MM.1S (cell line): ENCODE measurements around the gene JAGN1.

Experiments used
- EZH2 ChIP-seq: fragments of 300-600 bp; sonication (generic); optimal IDR thresholded peaks from 2 replicates; pipeline ENCODE3; 2017; ENCODE audit warnings: low read depth, mild to moderate bottlenecking, antibody characterized with exemption, low read length, mixed read lengths
- EZH2phosphoT487 ChIP-seq: fragments of 300-600 bp; sonication (generic); IDR thresholded peaks from 2 replicates; pipeline ENCODE4 v1.6.1; 2018; ENCODE audit warnings: antibody characterized with exemption, low read length
- TF ChIP-seq, protein P1 (sequence below): fragments of 300-600 bp; sonication (generic); IDR thresholded peaks from 2 replicates; pipeline ENCODE4 v1.5.1; 2016; ENCODE audit warnings: antibody characterized with exemption, low read length, mixed read lengths

DNA sequence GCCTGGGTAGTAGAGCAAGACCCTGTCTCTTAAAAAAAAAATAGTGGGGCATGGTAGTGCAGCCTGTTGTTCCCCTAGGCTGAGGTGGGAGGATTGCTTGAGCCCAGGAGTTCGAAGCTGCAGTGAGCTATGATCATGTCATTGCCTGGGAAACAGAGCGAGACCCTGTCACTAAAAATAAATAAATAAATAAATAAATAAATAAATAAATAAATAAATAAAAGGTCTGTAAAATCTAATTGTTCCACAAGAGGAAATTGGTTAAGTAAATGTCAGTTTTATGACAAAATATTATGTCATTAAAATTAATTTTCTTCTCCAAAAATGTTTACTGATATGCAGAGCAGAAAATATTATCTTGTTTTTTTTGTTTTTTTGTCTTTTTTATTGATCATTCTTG is 48.6 kb downstream of the JAGN1 start:
- TF ChIP-seq, protein P1, sequence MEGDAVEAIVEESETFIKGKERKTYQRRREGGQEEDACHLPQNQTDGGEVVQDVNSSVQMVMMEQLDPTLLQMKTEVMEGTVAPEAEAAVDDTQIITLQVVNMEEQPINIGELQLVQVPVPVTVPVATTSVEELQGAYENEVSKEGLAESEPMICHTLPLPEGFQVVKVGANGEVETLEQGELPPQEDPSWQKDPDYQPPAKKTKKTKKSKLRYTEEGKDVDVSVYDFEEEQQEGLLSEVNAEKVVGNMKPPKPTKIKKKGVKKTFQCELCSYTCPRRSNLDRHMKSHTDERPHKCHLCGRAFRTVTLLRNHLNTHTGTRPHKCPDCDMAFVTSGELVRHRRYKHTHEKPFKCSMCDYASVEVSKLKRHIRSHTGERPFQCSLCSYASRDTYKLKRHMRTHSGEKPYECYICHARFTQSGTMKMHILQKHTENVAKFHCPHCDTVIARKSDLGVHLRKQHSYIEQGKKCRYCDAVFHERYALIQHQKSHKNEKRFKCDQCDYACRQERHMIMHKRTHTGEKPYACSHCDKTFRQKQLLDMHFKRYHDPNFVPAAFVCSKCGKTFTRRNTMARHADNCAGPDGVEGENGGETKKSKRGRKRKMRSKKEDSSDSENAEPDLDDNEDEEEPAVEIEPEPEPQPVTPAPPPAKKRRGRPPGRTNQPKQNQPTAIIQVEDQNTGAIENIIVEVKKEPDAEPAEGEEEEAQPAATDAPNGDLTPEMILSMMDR: no peak
- TF ChIP-seq EZH2: no peak
- TF ChIP-seq EZH2phosphoT487: no peak
